SK-MEL-5 (cell line): ENCODE measurements around the gene TMEM255B. TPM values are rescaled to one million over a fixed set of nuclear protein-coding genes. Genes with fewer than 3 reads are reported as not detected.

Source experiments
- DNase-seq: peaks from one replicate; pipeline ENCODE4 v3.0.0-alpha.2; 2016; ENCODE audit warnings: low read depth, low spot score
- in situ Hi-C: cut with HindIII; loops from 2 replicates; pipeline ENCODE4 v1.10.0; 2016; ENCODE audit warnings: low sequenced_read_pairs, high pct_unique_total_duplicates, low pct_unique_long_range_greater_than_20kb
- total RNA-seq: library from RNA; depleted of rRNA; stranded (reverse); fragments of >200 nt; shearing (Covaris generic); gene quantifications from 2 replicates; pipeline ENCODE4 v1.2.3, GENCODE V29; 2014

TMEM255B gene
- total RNA-seq, 1 experiment from 2014 or later: 0.48 TPM

DNA sequence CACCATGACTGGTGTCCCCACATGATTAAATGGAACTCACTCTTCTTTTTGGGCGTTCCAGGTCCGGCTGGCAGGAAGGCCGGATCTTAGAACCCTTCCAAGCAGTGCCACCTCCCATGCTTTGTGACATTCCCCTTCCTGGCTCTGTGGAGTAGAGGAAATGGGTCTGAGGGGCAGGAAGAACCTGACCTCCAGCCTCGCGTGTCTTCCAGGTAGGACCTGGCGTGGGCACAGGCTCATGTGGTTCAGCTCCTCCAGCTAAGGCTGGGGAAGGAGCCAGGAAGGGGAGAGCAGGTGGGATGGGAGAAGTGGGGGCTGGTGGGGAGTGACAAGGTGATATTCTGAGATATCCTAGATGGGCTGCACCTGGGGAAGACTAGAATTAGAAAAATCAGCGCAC lies 2.1 kb downstream of the TMEM255B start:
- in situ Hi-C loops: no loop called here
- no peak for DNase-seq

DNA sequence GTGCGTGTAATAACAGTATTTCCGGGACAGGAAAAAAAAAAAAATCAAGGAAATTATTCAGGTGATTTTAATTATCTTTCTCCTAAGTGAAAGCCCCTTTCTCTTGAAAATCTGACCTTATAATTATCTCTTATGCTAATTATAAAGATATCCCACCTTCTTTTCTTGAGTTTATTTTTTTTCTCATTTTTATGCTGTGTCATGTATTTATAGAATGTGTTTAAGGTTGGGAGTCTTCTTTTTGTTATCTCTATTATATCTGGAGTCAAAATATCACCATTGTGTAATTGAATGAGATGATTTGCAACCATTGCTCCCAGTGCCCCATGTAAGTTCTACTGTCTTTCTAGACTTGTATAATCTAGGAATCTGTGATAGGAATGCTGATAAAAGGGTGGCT lies 3.0 kb downstream of the TMEM255B start:
- in situ Hi-C loops: no loop called here
- no peak for DNase-seq

- DNase-seq: no peak
- in situ Hi-C loops: no loop called here
These were observed 3.5 kb downstream of the TMEM255B start for GRCh38 chr13:113762538-113762937.

- DNase-seq: no peak
- in situ Hi-C loops: no loop called here
These were observed 4.2 kb downstream of the TMEM255B start for GRCh38 chr13:113763254-113763653.

DNA sequence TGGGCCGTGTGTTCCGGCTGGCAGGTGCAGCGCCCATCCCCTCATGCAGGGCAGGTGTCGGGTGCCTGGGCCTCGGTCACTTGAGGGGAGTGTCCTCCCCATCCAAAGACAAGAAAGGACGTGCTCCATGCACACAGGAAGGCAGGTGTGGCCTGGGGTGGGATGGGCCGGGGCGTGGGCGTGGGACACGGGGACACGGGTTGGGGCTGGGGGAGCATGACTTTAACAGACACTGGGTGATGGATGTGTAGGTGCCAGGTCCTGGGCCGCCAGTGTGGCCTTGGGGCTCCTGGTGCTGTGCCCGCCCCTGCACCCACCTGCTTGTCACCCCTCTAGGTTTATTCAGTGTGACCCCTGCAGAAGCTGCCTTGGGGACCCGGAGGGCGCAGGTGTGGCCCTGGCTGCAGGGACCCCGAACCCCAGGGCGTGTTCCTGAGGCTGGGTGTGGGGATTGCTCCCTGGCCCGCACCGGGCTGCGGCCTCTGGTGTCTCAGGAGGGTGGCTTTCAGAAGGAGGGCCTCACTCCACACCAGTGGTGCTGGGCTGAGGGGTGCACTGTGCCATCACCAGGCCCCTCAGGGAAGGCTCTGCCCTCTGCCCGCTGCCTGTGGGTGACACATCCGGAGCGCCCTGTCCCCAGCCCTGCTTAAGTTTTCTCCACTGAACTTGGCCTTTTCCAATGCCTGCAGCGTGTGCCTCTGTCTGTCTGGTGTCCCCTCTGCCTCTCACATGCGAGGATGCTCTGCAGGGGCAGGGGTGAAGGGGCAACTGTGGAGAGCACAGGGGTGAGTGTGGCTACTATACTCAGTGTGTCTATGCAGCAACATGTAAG lies 5.2 kb downstream of the TMEM255B start:
- DNase-seq: no peak
- in situ Hi-C loops: no loop called here

GRCh38 chr13:113764793-113765563 lies 6.0 kb downstream of the TMEM255B start:
- DNase-seq: no peak
- in situ Hi-C loops: no loop called here

DNA sequence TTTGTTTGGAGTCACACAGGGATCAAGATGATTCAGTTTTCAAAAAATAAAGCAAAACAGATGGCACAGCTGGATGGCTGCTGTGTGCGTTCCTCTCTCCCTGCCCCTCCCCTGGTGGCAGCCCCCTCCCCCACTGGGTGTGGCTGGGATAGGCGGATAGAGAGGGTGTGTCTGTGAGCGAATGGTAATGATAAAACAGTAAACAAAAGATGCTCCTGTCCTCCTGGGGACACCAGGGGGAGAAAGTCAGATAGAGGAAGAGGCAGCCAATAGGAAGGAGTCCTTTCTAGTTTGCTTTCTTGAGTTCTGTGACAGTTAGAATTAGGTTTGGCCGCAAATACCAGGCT lies 6.5 kb downstream of the TMEM255B start:
- DNase-seq: no peak
- in situ Hi-C loops: no loop called here

- in situ Hi-C loops: no loop called here
- DNase-seq: no peak
These were observed 7.2 kb downstream of the TMEM255B start for GRCh38 chr13:113766035-113766800.

DNA sequence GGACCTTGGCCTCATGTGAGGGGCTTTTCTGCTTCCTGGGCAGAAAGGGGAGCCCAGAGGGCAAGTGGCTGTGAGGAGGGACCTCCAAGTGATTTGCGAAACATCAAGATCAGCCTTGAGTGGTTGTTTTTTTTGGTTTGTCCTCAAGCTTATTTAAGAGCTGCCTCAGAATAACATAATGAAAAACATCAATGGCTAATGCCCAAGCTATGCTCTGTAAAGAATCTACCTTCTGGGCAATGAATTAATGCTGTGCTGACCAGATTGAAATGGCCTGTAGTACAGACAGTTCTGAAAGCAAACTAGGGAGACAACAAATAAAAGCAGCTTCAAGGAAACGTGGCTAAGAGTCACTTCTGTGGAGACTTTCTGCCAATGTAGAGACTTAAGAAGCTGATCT lies 8.3 kb downstream of the TMEM255B start:
- in situ Hi-C loops: no loop called here
- DNase-seq: no peak

GRCh38 chr13:113768018-113768905 lies 9.2 kb downstream of the TMEM255B start:
- in situ Hi-C loops: no loop called here
- no peak for DNase-seq

- no peak for DNase-seq
- in situ Hi-C loops: no loop called here
These were observed 10.1 kb downstream of the TMEM255B start for GRCh38 chr13:113769106-113769505.

DNA sequence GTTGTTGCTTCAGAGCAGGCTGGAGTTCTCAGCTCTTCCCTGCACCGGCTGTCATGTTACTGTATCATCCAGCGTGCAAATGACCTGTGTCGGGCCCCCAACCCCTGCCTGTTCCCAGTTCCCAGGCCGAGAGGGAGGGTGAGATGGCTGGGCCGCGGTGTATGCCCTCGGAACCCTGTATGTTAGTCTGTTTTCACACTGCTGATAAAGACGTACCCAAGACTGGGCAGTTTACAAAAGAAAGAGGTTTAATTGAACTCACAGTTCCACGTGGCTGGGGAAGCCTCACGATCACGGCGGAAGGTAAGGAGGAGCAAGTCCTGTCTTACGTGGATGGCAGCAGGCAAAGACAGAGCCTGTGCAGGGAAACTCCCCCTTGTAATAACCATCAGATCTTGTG lies 10.9 kb downstream of the TMEM255B start:
- DNase-seq: no peak
- in situ Hi-C loops: no loop called here

DNA sequence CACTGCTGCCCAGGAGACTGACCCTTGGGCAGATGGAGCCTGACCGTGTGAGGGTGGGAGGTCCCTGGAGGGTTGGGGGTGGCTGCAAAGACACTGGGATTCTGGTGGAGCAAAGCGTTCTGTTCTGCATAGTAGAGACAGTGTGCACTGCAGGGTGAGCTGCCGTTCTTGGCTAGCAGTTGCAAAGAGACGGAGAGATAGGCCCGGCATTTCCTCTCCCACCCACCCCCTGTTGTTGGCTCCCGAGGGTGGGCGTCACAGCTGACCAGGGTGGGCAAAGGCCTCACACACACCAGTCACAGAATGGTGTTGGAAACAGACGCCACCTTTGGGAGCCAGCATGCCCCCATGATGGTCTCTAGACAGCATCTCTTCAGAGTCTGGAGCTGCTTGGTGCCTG lies 11.4 kb downstream of the TMEM255B start:
- in situ Hi-C loops: no loop called here
- no peak for DNase-seq

DNA sequence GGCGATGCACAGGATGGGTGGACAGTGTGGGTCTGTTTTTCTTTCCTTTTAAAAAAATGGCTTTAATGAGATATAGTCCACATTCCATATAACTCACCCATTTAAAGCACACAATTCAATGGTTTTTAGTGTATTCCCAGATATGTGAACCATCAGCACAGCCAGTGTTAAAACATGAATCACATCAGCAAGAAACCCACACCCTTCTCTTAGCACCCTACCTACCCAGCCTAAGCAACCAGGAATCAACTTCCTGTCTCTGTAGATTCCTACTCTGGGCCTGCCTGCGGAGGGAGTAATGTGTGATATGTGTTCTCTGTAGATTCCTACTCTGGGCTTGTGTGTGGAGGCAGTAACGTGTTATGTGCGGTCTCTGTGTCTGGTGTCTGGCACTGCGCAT lies 11.9 kb downstream of the TMEM255B start:
- DNase-seq: no peak

GRCh38 chr13:113771709-113772331 lies 12.8 kb downstream of the TMEM255B start:
- no peak for DNase-seq
- in situ Hi-C loops: no loop called here

More for the DNA sequence above, 11.9 kb downstream of the TMEM255B start:
- in situ Hi-C loops: no loop called here

DNA sequence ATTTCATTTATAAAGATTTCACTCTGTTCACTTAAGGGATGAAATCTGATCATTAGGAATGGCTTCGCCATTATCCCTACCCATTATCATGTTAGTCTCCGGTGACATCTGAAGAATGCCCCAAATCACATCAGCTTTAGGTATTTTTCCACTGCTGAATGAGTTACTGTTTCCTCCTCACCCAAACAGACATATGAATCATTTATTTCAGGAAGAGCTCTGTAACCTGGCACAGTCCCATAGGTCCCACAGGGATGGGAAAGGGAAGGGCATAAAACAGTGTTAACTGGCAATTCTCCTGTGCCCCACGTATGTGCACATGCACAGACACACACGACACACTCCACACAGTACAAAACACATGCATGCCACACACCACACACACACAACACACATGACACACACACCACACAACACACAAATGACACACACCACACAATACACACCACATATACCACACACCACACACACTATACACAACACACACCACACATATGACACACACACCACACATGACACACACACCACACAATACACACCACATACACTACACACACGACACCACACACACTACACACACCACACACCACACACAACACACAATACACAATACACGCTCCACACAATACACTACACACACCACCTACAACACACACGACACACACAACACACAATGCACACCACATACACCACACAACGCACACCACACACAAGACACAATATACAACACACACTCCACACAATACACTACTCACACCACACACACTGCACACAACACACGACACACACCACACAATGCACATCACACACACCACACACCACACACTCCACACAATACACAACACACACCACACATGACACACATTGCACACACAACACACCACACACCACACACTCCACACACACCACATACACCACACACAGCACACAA lies 15.4 kb downstream of the TMEM255B start:
- DNase-seq: peak; percentile 22
- in situ Hi-C loops: no loop called here
